ENCODE results near the gene MCTP1. TPM values are rescaled to one million over a fixed set of nuclear protein-coding genes. Genes with fewer than 3 reads are reported as not detected.

Gene MCTP1
- polyA plus RNA-seq, 1 donor (not counting 4 experiments of a cell fraction or from before 2014, with no cell fraction given): 4.9 TPM

- DNase-seq (ENCODE audit: low read depth, low spot score): no peak
Observed at GRCh38 chr5:95102080-95102479, 182.8 kb downstream of the MCTP1 start.

GRCh38 chr5:95100551-95100950, 184.3 kb downstream of the MCTP1 start:
- no peak overlapping the region for H3K4me3 ChIP-seq (ENCODE audit: control insufficient read depth in 2 of 3, extremely low read depth in 1 of 3, insufficient read depth in 2 of 3, low read depth in 1 of 3, low read length in 3 of 3)
- no peaks in the 10 kb centered on the region for H4K20me1 ChIP-seq (ENCODE audit: control insufficient read depth, extremely low read depth, insufficient read depth, low read length)
- FAIRE-seq (no peak), DNase-seq (ENCODE audit: low read depth, low spot score) (no peak)
- no peak overlapping the region for H3K27ac ChIP-seq (ENCODE audit: control insufficient read depth, insufficient read depth, low read length)
- H3K27me3 ChIP-seq (ENCODE audit: control insufficient read depth, extremely low read depth, insufficient read depth, low read length): no peaks in the 10 kb centered on the region
- H2AFZ ChIP-seq (ENCODE audit: control insufficient read depth, low read length): no peak overlapping the region
- H3K9ac ChIP-seq (ENCODE audit: control insufficient read depth, extremely low read depth, insufficient read depth, low read length): no peak overlapping the region
- no peaks in the 10 kb centered on the region for H3K9me3 ChIP-seq (ENCODE audit: control insufficient read depth, low read depth, low read length)
- H3K79me2 ChIP-seq (ENCODE audit: control insufficient read depth, insufficient read depth, low read length): no peaks in the 10 kb centered on the region
- H3K4me2 ChIP-seq (ENCODE audit: control insufficient read depth, extremely low read depth, insufficient read depth, low read depth, low read length): no peak overlapping the region
- no peaks in the 10 kb centered on the region for H3K4me1 ChIP-seq (ENCODE audit: control insufficient read depth, extremely low read depth, insufficient read depth, low read length)
- H3K36me3 ChIP-seq (ENCODE audit: control insufficient read depth in 2 of 2, extremely low read depth in 1 of 2, insufficient read depth in 2 of 2, low read length in 2 of 2): no peaks in the 10 kb centered on the region
- TF ChIP-seq EZH2 (IDR thresholded peaks at IDR 0.05; ENCODE audit: low read length) (no peak), CTCF (optimal IDR thresholded peaks at IDR 0.05 in 1 of 3, IDR thresholded peaks at IDR 0.05 in 1 of 3, conservative IDR thresholded peaks at IDR 0.05 in 1 of 3; ENCODE audit: extremely low read depth in 1 of 3, insufficient read depth in 2 of 3, low read length in 3 of 3) (no peak)
- no peaks in the 10 kb centered on the region for H3K9me1 ChIP-seq (ENCODE audit: control insufficient read depth, extremely low read depth, insufficient read depth, low read length)
- dilution Hi-C loops (cut with MboI; ENCODE audit: extremely low pct_ligation_motif_present, low sequenced_read_pairs): no loop called here

More at GRCh38 chr5:95102080-95102479, 182.8 kb downstream of the MCTP1 start:
- dilution Hi-C loops (cut with MboI; ENCODE audit: extremely low pct_ligation_motif_present, low sequenced_read_pairs): no loop called here
- Histone ChIP-seq H2AFZ (ENCODE audit: control insufficient read depth, low read length) (no peak overlapping the region), H4K20me1 (ENCODE audit: control insufficient read depth, extremely low read depth, insufficient read depth, low read length) (no peaks in the 10 kb centered on the region), H3K9me3 (ENCODE audit: control insufficient read depth, low read depth, low read length) (no peaks in the 10 kb centered on the region), H3K79me2 (ENCODE audit: control insufficient read depth, insufficient read depth, low read length) (no peaks in the 10 kb centered on the region), H3K4me2 (ENCODE audit: control insufficient read depth, extremely low read depth, insufficient read depth, low read depth, low read length) (no peak overlapping the region), H3K27ac (ENCODE audit: control insufficient read depth, insufficient read depth, low read length) (no peak overlapping the region), H3K9me1 (ENCODE audit: control insufficient read depth, extremely low read depth, insufficient read depth, low read length) (no peaks in the 10 kb centered on the region), H3K27me3 (ENCODE audit: control insufficient read depth, extremely low read depth, insufficient read depth, low read length) (no peaks in the 10 kb centered on the region), H3K4me3 (ENCODE audit: control insufficient read depth in 2 of 3, extremely low read depth in 1 of 3, insufficient read depth in 2 of 3, low read depth in 1 of 3, low read length in 3 of 3) (no peak overlapping the region), H3K4me1 (ENCODE audit: control insufficient read depth, extremely low read depth, insufficient read depth, low read length) (no peaks in the 10 kb centered on the region), H3K9ac (ENCODE audit: control insufficient read depth, extremely low read depth, insufficient read depth, low read length) (no peak overlapping the region), H3K36me3 (ENCODE audit: control insufficient read depth in 2 of 2, extremely low read depth in 1 of 2, insufficient read depth in 2 of 2, low read length in 2 of 2) (no peaks in the 10 kb centered on the region)
- TF ChIP-seq CTCF (optimal IDR thresholded peaks at IDR 0.05 in 1 of 3, IDR thresholded peaks at IDR 0.05 in 1 of 3, conservative IDR thresholded peaks at IDR 0.05 in 1 of 3; ENCODE audit: extremely low read depth in 1 of 3, insufficient read depth in 2 of 3, low read length in 3 of 3) (no peak), EZH2 (IDR thresholded peaks at IDR 0.05; ENCODE audit: low read length) (no peak)
- no peak for FAIRE-seq
